GM11168 (cell line): ENCODE measurements around the gene SLC2A11.
"Not testable (repeated sequence)": the region's sequence is repeated elsewhere in the genome, so short reads cannot be mapped to it uniquely, and the experiment has no call there.

Source experiments
- in situ Hi-C: fragments of 300-500 bp; cut with MboI; formaldehyde crosslinking; loops from one replicate; pipeline ENCODE4 v1.12.0; 2022; ENCODE audit warnings: low sequenced_read_pairs; ENCODE audit not compliant: unreplicated experiment

Gene SLC2A11

GRCh38 chr22:23845265-23846080 lies 12.2 kb upstream of the SLC2A11 start:
- in situ Hi-C loops = loop anchor here (5.0 kb wide), 1 partner anchor 73 kb away; the partner anchor contains the start of gene MMP11

- in situ Hi-C loops = loop anchor here (5.0 kb wide), 1 partner anchor 74 kb away; the partner anchor contains the start of gene MMP11
These were observed 11.6 kb upstream of the SLC2A11 start for GRCh38 chr22:23846081-23846469.

- in situ Hi-C loops = loop anchor here (5.0 kb wide), 1 partner anchor 75 kb away; the partner anchor contains the start of gene MMP11
These were observed 10.3 kb upstream of the SLC2A11 start for GRCh38 chr22:23847310-23847920.

GRCh38 chr22:23847991-23848864 lies 9.4 kb upstream of the SLC2A11 start:
- in situ Hi-C loops = loop anchor here (5.0 kb wide), 1 partner anchor 76 kb away; the partner anchor contains the start of gene MMP11

- in situ Hi-C loops = loop anchor here (5.0 kb wide), 1 partner anchor 77 kb away; the partner anchor contains the start of gene MMP11
These were observed 8.4 kb upstream of the SLC2A11 start for GRCh38 chr22:23849009-23850006.

- in situ Hi-C loops = no loop called here
These were observed 7.5 kb upstream of the SLC2A11 start for GRCh38 chr22:23850136-23850611.

- in situ Hi-C loops = no loop called here
These were observed 712 bp upstream of the SLC2A11 start for GRCh38 chr22:23856721-23857605.

GRCh38 chr22:23858484-23858815 lies 775 bp downstream of the SLC2A11 start:
- in situ Hi-C loops = no loop called here

- in situ Hi-C loops = no loop called here
These were observed 1.5 kb downstream of the SLC2A11 start for GRCh38 chr22:23859201-23859600.

- in situ Hi-C loops = not testable (repeated sequence)
These were observed 2.5 kb downstream of the SLC2A11 start for GRCh38 chr22:23860187-23860586.

GRCh38 chr22:23862103-23862502 lies 4.4 kb downstream of the SLC2A11 start:
- in situ Hi-C loops = no loop called here

- in situ Hi-C loops = not testable (repeated sequence)
These were observed 7.0 kb downstream of the SLC2A11 start for GRCh38 chr22:23864499-23865154.

- in situ Hi-C loops = no loop called here
These were observed 10.9 kb downstream of the SLC2A11 start for GRCh38 chr22:23868580-23868979.

GRCh38 chr22:23874871-23875270 lies 17.2 kb downstream of the SLC2A11 start:
- in situ Hi-C loops = no loop called here

GRCh38 chr22:23875801-23876200 lies 18.1 kb downstream of the SLC2A11 start:
- in situ Hi-C loops = no loop called here

GRCh38 chr22:23877566-23877965 lies 19.9 kb downstream of the SLC2A11 start:
- in situ Hi-C loops = no loop called here

- in situ Hi-C loops = no loop called here
These were observed 20.5 kb downstream of the SLC2A11 start for GRCh38 chr22:23878219-23878618.

GRCh38 chr22:23882370-23882769 lies 24.7 kb downstream of the SLC2A11 start:
- in situ Hi-C loops = no loop called here
